ENCODE measurements around the gene HIBADH.

Gene HIBADH

DNA sequence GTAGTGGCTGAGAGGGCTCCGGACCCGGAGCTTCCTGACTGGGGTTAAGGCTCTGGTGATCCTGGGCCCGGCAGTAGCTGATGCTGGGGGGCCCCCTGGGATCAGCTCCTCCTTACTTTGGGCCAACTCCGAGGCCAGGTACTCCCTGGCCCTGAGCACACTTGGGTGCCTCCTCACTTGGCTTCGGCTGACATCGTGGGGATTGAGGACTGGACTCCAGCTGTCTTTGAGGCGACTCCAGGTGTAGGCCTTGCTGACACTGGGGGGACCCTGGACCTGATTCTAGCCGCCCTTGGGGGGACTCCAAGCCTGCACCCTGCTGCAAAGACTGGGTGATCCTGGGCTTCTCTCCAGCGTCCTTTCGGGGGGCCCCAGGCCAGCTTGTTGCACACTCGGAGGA is 170.5 kb downstream of the HIBADH start:
- no peaks in the 10 kb centered on the region for H3K9me3 ChIP-seq (ENCODE audit: control insufficient read depth in 2 of 2, low read length in 2 of 2)
- H3K4me1 ChIP-seq (ENCODE audit: control insufficient read depth in 2 of 2, insufficient read depth in 2 of 2, low read length in 2 of 2): no peaks in the 10 kb centered on the region
- H3K27ac ChIP-seq (ENCODE audit: low read depth in 2 of 2, low read length in 2 of 2): no peak overlapping the region
- H3K9ac ChIP-seq (ENCODE audit: low read depth in 1 of 2, low read length in 2 of 2): no peak overlapping the region
- H3K27me3 ChIP-seq (ENCODE audit: control insufficient read depth in 2 of 2, insufficient read depth in 2 of 2, low read length in 2 of 2): no peaks in the 10 kb centered on the region
- no peak overlapping the region for H3K4me3 ChIP-seq (ENCODE audit: low read length in 2 of 2)
- H3K36me3 ChIP-seq (ENCODE audit: control insufficient read depth in 2 of 2, insufficient read depth in 2 of 2, low read length in 2 of 2): no peaks in the 10 kb centered on the region

GRCh38 chr7:27491534-27491933 is 171.1 kb downstream of the HIBADH start:
- Histone ChIP-seq H3K4me1 (ENCODE audit: control insufficient read depth in 2 of 2, insufficient read depth in 2 of 2, low read length in 2 of 2) (no peaks in the 10 kb centered on the region), H3K27ac (ENCODE audit: low read depth in 2 of 2, low read length in 2 of 2) (no peak overlapping the region), H3K27me3 (ENCODE audit: control insufficient read depth in 2 of 2, insufficient read depth in 2 of 2, low read length in 2 of 2) (no peaks in the 10 kb centered on the region), H3K9ac (ENCODE audit: low read depth in 1 of 2, low read length in 2 of 2) (no peak overlapping the region), H3K9me3 (ENCODE audit: control insufficient read depth in 2 of 2, low read length in 2 of 2) (no peaks in the 10 kb centered on the region), H3K4me3 (ENCODE audit: low read length in 2 of 2) (no peak overlapping the region), H3K36me3 (ENCODE audit: control insufficient read depth in 2 of 2, insufficient read depth in 2 of 2, low read length in 2 of 2) (no peaks in the 10 kb centered on the region)

DNA sequence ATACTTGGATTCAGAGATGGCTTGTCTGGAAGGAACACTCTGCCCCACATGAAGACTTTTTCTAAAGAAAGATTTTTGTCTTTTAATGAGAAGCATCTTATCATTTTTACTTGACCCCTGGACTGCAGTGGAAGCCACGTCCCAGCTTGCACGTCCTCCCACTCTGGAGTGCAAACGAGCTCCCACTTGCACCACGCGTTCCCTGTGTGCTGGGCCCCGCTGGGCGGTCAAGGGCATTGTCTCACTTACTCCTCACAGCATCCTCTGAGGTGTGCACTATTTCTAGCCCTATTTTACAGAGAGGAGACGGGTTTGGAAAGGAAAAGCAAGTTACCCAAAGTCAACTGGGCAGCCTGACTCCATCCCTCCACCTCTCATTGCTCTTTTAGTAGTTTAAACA is 175.2 kb downstream of the HIBADH start:
- no peak overlapping the region for H3K4me3 ChIP-seq (ENCODE audit: low read length in 2 of 2)
- H3K36me3 ChIP-seq (ENCODE audit: control insufficient read depth in 2 of 2, insufficient read depth in 2 of 2, low read length in 2 of 2): no peaks in the 10 kb centered on the region
- H3K9me3 ChIP-seq (ENCODE audit: control insufficient read depth in 2 of 2, low read length in 2 of 2): no peaks in the 10 kb centered on the region
- H3K27ac ChIP-seq (ENCODE audit: low read depth in 2 of 2, low read length in 2 of 2): no peak overlapping the region
- no peak overlapping the region for H3K9ac ChIP-seq (ENCODE audit: low read depth in 1 of 2, low read length in 2 of 2)
- H3K4me1 ChIP-seq (ENCODE audit: control insufficient read depth in 2 of 2, insufficient read depth in 2 of 2, low read length in 2 of 2): no peaks in the 10 kb centered on the region
- no peaks in the 10 kb centered on the region for H3K27me3 ChIP-seq (ENCODE audit: control insufficient read depth in 2 of 2, insufficient read depth in 2 of 2, low read length in 2 of 2)

- H3K9me3 ChIP-seq (ENCODE audit: control insufficient read depth in 2 of 2, low read length in 2 of 2): no peaks in the 10 kb centered on the region
- H3K4me1 ChIP-seq (ENCODE audit: control insufficient read depth in 2 of 2, insufficient read depth in 2 of 2, low read length in 2 of 2): no peaks in the 10 kb centered on the region
- no peaks in the 10 kb centered on the region for H3K27me3 ChIP-seq (ENCODE audit: control insufficient read depth in 2 of 2, insufficient read depth in 2 of 2, low read length in 2 of 2)
- no peaks in the 10 kb centered on the region for H3K36me3 ChIP-seq (ENCODE audit: control insufficient read depth in 2 of 2, insufficient read depth in 2 of 2, low read length in 2 of 2)
- H3K4me3 ChIP-seq (ENCODE audit: low read length in 2 of 2): no peak overlapping the region
- no peak overlapping the region for H3K9ac ChIP-seq (ENCODE audit: low read depth in 1 of 2, low read length in 2 of 2)
- H3K27ac ChIP-seq (ENCODE audit: low read depth in 2 of 2, low read length in 2 of 2): no peak overlapping the region
Observed at GRCh38 chr7:27484451-27484850, 178.2 kb downstream of the HIBADH start.

DNA sequence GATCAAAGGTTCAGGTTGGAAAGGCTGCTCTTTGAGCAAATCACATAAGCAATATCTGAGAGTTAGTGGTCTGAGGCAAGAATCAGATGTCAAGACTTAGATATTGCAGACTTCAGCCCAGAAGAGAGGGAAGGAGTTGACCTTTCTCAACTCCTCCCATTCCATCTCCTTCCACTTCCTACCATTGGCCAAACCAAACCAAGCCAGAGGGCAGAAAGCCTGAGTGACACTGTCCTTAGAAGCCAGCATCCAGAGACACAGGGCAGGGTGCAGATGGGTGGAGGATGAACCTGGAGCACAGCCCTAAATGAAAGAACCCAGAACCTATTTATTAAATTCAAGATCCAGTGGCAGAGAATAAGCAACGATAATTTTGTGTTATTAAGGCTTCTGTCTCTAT is 180.5 kb downstream of the HIBADH start:
- Histone ChIP-seq H3K9ac (ENCODE audit: low read depth in 1 of 2, low read length in 2 of 2) (no peak overlapping the region), H3K4me1 (ENCODE audit: control insufficient read depth in 2 of 2, insufficient read depth in 2 of 2, low read length in 2 of 2) (no peaks in the 10 kb centered on the region), H3K9me3 (ENCODE audit: control insufficient read depth in 2 of 2, low read length in 2 of 2) (no peaks in the 10 kb centered on the region), H3K27ac (ENCODE audit: low read depth in 2 of 2, low read length in 2 of 2) (no peak overlapping the region), H3K4me3 (ENCODE audit: low read length in 2 of 2) (no peak overlapping the region), H3K36me3 (ENCODE audit: control insufficient read depth in 2 of 2, insufficient read depth in 2 of 2, low read length in 2 of 2) (no peaks in the 10 kb centered on the region), H3K27me3 (ENCODE audit: control insufficient read depth in 2 of 2, insufficient read depth in 2 of 2, low read length in 2 of 2) (no peaks in the 10 kb centered on the region)

GRCh38 chr7:27478556-27478955 is 184.1 kb downstream of the HIBADH start:
- Histone ChIP-seq H3K4me3 (ENCODE audit: low read length in 2 of 2) (no peak overlapping the region), H3K4me1 (ENCODE audit: control insufficient read depth in 2 of 2, insufficient read depth in 2 of 2, low read length in 2 of 2) (no peaks in the 10 kb centered on the region), H3K27ac (ENCODE audit: low read depth in 2 of 2, low read length in 2 of 2) (no peak overlapping the region), H3K9ac (ENCODE audit: low read depth in 1 of 2, low read length in 2 of 2) (no peak overlapping the region), H3K27me3 (ENCODE audit: control insufficient read depth in 2 of 2, insufficient read depth in 2 of 2, low read length in 2 of 2) (no peaks in the 10 kb centered on the region), H3K36me3 (ENCODE audit: control insufficient read depth in 2 of 2, insufficient read depth in 2 of 2, low read length in 2 of 2) (no peaks in the 10 kb centered on the region), H3K9me3 (ENCODE audit: control insufficient read depth in 2 of 2, low read length in 2 of 2) (no peaks in the 10 kb centered on the region)

GRCh38 chr7:27478084-27478483 is 184.6 kb downstream of the HIBADH start:
- Histone ChIP-seq H3K4me1 (ENCODE audit: control insufficient read depth in 2 of 2, insufficient read depth in 2 of 2, low read length in 2 of 2) (no peaks in the 10 kb centered on the region), H3K27ac (ENCODE audit: low read depth in 2 of 2, low read length in 2 of 2) (no peak overlapping the region), H3K27me3 (ENCODE audit: control insufficient read depth in 2 of 2, insufficient read depth in 2 of 2, low read length in 2 of 2) (no peaks in the 10 kb centered on the region), H3K4me3 (ENCODE audit: low read length in 2 of 2) (no peak overlapping the region), H3K36me3 (ENCODE audit: control insufficient read depth in 2 of 2, insufficient read depth in 2 of 2, low read length in 2 of 2) (no peaks in the 10 kb centered on the region), H3K9me3 (ENCODE audit: control insufficient read depth in 2 of 2, low read length in 2 of 2) (no peaks in the 10 kb centered on the region), H3K9ac (ENCODE audit: low read depth in 1 of 2, low read length in 2 of 2) (no peak overlapping the region)

DNA sequence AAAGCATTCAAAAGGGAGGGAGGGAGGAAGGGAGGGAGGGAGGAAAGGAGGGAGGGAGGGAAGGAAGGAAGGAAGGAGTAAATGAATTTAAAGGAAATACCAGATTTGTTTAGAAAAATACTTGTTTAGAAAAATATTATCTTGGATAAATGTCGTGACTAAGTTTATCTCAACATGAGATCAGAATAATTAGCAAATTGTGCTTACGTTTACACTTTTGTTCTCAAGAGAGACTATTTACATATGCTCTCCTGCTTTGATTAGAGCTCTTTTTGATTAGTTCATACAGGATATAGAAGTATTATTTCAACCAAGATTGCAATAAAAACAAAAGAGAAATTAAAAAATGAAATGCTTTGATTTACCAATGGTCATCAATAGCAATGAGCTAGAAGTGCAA is 186.2 kb downstream of the HIBADH start:
- Histone ChIP-seq H3K9ac (ENCODE audit: low read depth in 1 of 2, low read length in 2 of 2) (no peak overlapping the region), H3K27me3 (ENCODE audit: control insufficient read depth in 2 of 2, insufficient read depth in 2 of 2, low read length in 2 of 2) (no peaks in the 10 kb centered on the region), H3K4me1 (ENCODE audit: control insufficient read depth in 2 of 2, insufficient read depth in 2 of 2, low read length in 2 of 2) (no peaks in the 10 kb centered on the region), H3K36me3 (ENCODE audit: control insufficient read depth in 2 of 2, insufficient read depth in 2 of 2, low read length in 2 of 2) (no peaks in the 10 kb centered on the region), H3K9me3 (ENCODE audit: control insufficient read depth in 2 of 2, low read length in 2 of 2) (no peaks in the 10 kb centered on the region), H3K4me3 (ENCODE audit: low read length in 2 of 2) (no peak overlapping the region), H3K27ac (ENCODE audit: low read depth in 2 of 2, low read length in 2 of 2) (no peak overlapping the region)

Data from mucosa of rectum (tissue), 2 donors.